Psoas muscle (tissue), 8 donors: Measurements from ENCODE around the gene TYMP. TPM values are rescaled to one million over a fixed set of nuclear protein-coding genes. Genes with fewer than 3 reads are reported as not detected.

Source experiments
- ATAC-seq, 4 donors: fragments of 200-7000 bp; cut with Tn5 transposase; one replicate each; pipeline ENCODE4 v1.9.1; 2020; ENCODE audit warnings: moderate library complexity in 3 of 4, mild to moderate bottlenecking in 2 of 4
- DNase-seq, 2 donors: peaks; one replicate each; pipeline ENCODE4 v3.0.0-alpha.2; 2020
- H3K27ac ChIP-seq: fragments of 200-600 bp; one replicate; pipeline ENCODE4 v1.8.0; 2022
- H3K27me3 ChIP-seq, 3 donors: fragments of 200-600 bp in 1 of 3; one replicate each; pipeline versions ENCODE4 v1.6.1 to v1.8.0; 2013 to 2022; ENCODE audit warnings: low read length in 2 of 3, mild to moderate bottlenecking in 2 of 3, moderate library complexity in 1 of 3; ENCODE audit not compliant: insufficient read depth in 3 of 3
- H3K36me3 ChIP-seq, 2 donors: fragments of 200-600 bp in 1 of 2; one replicate each; pipeline versions ENCODE4 v1.6.1 to v1.8.0; 2013 to 2022; ENCODE audit warnings: low read depth in 1 of 2, mild to moderate bottlenecking in 1 of 2, moderate library complexity in 1 of 2; ENCODE audit not compliant: insufficient read depth in 1 of 2
- H3K4me1 ChIP-seq: fragments of 200-600 bp; one replicate; pipeline ENCODE4 v1.8.0; 2022
- H3K4me3 ChIP-seq: fragments of 200-600 bp; one replicate; pipeline ENCODE4 v1.8.0; 2022; ENCODE audit warnings: mild to moderate bottlenecking
- H3K9me3 ChIP-seq: fragments of 200-600 bp; one replicate; pipeline ENCODE4 v1.8.0; 2022
- WGBS, 3 donors: extraction: QIAGEN DNeasy Blood & Tissue Kit; methylation state at CpG; one replicate each; pipeline versions ENCODE4 v1.1.6 to v1.1.7; 2013; 5-methylcytosine and 5-hydroxymethylcytosine counted together
- intact Hi-C, 2 donors: fragments of 100-400 bp; cut with DNase I; formaldehyde crosslinking; loops; one replicate each; pipeline versions ENCODE4 v1.11.0 to v1.14.2; 2022
- polyA plus RNA-seq, 3 donors: library from polyadenylated mRNA; stranded (reverse); fragments of 200-250 nt; gene quantifications; one replicate each; pipeline ENCODE4 v1.2.3, GENCODE V29; 2013
- total RNA-seq, 4 donors: library from RNA; stranded (reverse); fragmentation: NEBNext Ultra II Directional in 2 of 4; extraction: Animal tissue kit (Norgen Biotek cat#: 25700) in 2 of 4; gene quantifications; one replicate each; pipeline versions ENCODE4 v1.2.1 to v1.2.4, GENCODE V29; 2021 to 2023
- TF ChIP-seq, protein P1 (sequence below): fragments of 200-600 bp; IDR thresholded peaks from one replicate; pipeline ENCODE4 v1.8.0; 2022; ENCODE audit warnings: antibody characterized with exemption
- donor health status: healthy with polysubstance abuse.
- donor health status: DM: no; HTN: no; CAD: no; lungs with moderate emphysema.
- donor health status: Bipolar disorder and iron deficiency.
- donor health status: healthy.
- donor health status: DM: yes; HTN: yes; CAD: no.
- donor health status: DM: no; HTN: no; CAD: no.
- donor health status: DM: no; HTN: no; CAD: no.
- donor health status: DM: yes; HTN: yes; CAD: no.

The TYMP gene
- total and polyA plus RNA-seq, 7 donors, result 5.0 to 26.0 (median 12.0) TPM

DNA sequence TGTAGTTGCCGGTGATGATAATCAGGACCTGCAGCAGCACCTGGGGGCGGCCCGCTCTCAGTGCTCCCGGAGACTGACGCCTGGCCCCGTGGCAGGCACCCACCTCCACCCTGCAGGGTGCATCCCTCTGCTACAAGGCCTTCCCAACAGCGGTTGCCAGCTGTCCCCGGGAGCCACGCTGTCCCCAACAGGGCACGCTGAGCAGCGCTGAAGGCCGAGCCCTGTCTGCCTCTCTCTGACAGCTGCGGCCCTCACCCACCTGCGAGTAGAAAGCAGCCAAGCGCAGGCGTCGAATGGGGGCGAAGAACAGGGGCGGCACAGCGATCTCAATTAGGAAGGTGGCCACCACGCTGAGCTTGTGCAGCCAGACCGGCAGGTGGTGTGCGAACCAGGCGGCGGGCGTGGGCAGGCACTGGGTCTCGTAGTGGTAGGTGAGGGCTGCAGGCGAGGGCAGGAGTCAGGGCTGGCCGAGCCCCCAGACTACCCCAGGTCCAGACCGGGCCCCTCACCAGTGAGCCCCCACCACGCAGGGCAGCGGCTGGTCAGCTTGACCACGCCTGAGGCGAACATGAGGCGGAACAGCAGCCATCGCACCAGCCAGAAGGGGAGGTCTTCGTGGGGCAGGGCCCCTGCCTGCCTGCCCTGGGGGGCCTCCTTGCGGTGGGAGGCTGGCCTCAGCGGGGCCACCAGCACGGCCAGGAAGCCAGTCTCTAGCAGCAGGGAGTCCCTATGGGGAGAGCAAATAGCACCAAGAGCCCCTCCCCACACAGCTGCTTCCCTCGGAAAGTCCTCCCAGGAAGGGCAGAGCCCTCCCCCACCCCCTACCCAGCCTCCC, 23.8 kb downstream of the TYMP start:
- ATAC-seq (no peak), DNase-seq (no peak)
- WGBS, 3 donors, result 85 to 87% (median 86%) methylated on average over 37 to 41 of the region's 41 CpGs
- TF ChIP-seq, protein P1, sequence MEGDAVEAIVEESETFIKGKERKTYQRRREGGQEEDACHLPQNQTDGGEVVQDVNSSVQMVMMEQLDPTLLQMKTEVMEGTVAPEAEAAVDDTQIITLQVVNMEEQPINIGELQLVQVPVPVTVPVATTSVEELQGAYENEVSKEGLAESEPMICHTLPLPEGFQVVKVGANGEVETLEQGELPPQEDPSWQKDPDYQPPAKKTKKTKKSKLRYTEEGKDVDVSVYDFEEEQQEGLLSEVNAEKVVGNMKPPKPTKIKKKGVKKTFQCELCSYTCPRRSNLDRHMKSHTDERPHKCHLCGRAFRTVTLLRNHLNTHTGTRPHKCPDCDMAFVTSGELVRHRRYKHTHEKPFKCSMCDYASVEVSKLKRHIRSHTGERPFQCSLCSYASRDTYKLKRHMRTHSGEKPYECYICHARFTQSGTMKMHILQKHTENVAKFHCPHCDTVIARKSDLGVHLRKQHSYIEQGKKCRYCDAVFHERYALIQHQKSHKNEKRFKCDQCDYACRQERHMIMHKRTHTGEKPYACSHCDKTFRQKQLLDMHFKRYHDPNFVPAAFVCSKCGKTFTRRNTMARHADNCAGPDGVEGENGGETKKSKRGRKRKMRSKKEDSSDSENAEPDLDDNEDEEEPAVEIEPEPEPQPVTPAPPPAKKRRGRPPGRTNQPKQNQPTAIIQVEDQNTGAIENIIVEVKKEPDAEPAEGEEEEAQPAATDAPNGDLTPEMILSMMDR, result no peak
- intact Hi-C loops, result loop anchor here (5.0 to 10.0 kb wide), 2 partner anchors 71 to 251 kb away; partner anchors contain the start of genes CPT1B (in 2 of the 2) and HDAC10 (in 1 of the 2)
- peaks cover 0 to 39% of the 10 kb centered on the region in 2 donors for H3K36me3 ChIP-seq
- peak overlapping the region; percentile 89 for H3K4me3 ChIP-seq
- H3K4me1 ChIP-seq, result peaks cover 17% of the 10 kb centered on the region
- H3K9me3 ChIP-seq, result no peaks in the 10 kb centered on the region
- H3K27me3 ChIP-seq, result no peaks in the 10 kb centered on the region
- H3K27ac ChIP-seq, result no peak overlapping the region

DNA sequence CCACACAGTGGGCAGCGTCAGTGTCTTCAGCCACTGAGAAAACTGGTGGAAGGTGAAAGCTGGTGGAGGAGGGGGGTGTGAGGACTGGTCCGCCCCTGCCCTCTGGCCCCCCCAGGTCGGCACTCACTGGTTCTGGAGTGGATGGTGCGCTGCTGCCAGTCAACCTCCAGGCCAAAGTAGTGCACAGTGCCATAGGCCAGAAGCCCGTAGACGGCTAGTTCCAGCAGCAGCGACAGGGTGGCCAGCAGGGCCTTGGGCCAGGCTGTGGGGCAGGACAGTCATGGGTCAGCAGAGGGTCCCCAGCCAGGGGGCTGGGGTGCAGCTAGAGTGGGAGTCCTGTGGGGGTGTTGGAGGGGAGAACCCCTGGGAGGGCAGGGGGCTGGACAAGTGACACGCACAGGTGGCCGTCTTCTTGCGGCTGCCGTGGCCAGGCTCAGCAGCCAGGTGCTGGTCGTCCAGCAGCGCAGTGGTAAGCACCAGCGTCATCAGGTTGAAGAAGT, 24.5 kb downstream of the TYMP start:
- no peaks in the 10 kb centered on the region for H3K27me3 ChIP-seq
- no peak for ATAC-seq
- H3K36me3 ChIP-seq, result peaks cover 0 to 32% of the 10 kb centered on the region in 2 donors
- intact Hi-C loops, result loop anchor here (5.0 to 10.0 kb wide), 2 partner anchors 72 to 251 kb away; partner anchors contain the start of genes CPT1B (in 2 of the 2) and HDAC10 (in 1 of the 2)
- no peaks in the 10 kb centered on the region for H3K9me3 ChIP-seq
- H3K4me1 ChIP-seq, result peaks cover 17% of the 10 kb centered on the region
- no peak overlapping the region for H3K4me3 ChIP-seq
- DNase-seq, result no peak
- H3K27ac ChIP-seq, result no peak overlapping the region
- TF ChIP-seq, protein P1, result no peak
- 87 to 93% (median 88%) methylated on average over 14 of the region's 14 CpGs for WGBS, 3 donors

DNA sequence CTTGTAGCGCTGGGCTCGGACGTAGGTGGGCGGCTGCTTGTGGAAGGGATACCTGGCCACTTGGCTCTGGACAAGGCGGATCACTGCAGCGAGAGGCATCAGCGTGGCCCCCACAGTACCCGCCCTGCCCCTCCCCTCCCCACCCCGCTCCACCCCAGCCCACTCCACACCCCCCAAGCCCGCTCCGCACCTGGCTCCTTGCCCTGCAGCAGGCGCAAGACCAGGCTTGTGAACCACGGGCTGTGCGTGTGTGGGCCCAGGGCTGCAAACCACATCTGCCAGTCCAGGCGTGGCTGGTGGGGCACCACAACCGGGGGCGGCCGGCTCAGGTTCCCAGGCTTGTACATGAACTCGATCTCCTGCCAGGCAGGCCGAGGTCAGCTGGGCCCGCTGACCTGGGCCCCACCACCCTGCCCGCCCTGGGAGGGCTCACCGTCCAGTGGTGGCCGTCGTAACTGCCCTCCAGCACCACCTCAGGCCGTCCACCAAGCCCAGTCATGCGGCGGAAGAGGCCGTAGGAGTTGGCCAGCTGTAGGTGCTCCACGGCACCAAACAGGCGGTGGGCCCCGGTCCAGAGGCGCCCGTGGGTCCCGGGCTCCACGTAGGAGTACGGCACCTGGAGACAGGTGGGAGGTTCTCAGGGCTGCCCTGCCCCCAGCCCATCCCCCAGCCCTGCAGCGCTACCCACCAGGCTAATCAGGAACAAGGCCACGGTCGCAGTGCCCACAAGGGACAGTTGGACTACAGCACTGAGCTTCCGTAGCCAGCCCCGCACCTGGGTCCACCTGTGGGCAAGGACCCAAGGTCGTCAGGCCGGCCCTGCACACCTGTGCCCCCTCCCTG, 25.2 kb downstream of the TYMP start:
- Histone ChIP-seq H3K4me1 (peaks cover 17% of the 10 kb centered on the region), H3K36me3 (peaks cover 0 to 31% of the 10 kb centered on the region in 2 donors), H3K9me3 (no peaks in the 10 kb centered on the region), H3K27ac (no peak overlapping the region), H3K27me3 (no peaks in the 10 kb centered on the region), H3K4me3 (no peak overlapping the region)
- ATAC-seq (no peak), DNase-seq (no peak)
- intact Hi-C loops, result loop anchor here (5.0 to 10.0 kb wide), 2 partner anchors 73 to 250 kb away; partner anchors contain the start of genes CPT1B (in 2 of the 2) and HDAC10 (in 1 of the 2)
- TF ChIP-seq, protein P1, result no peak
- 91 to 94% (median 94%) methylated on average over 29 to 44 of the region's 44 CpGs for WGBS, 3 donors

DNA sequence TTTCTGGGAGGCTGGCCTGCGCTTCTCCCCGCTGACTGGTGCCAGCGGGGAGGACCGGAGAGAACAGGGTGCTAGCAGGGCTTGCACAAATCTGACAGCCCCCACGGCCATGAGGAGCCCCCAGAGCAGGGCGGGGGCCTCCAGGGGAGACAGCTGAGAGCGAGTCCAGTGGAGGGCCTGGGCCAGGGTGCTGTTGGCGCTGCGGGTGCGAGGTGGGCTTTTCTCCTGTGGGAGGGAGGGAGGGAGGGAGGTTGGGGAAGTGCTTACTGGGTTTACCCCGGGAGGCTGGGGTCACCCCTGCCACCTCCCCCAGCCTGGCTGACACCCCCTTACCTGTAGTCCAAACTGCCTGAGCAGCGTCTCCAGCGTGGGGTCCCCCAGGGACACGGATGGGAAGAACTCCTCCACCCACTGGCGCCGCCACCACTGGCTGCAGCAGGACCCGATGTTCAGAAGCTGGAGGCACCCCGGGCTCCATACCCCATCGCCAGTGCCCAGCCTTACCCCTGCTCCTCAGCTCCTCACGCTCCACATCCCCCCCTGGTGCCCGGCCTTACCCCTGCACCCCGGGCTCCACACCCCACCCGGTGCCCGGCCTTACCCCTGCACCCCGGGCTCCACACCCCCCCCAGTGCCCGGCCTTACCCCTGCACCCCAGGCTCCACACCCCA, 26.2 kb downstream of the TYMP start:
- H3K36me3 ChIP-seq, result peaks cover 0 to 31% of the 10 kb centered on the region in 2 donors
- peaks cover 8% of the 10 kb centered on the region for H3K4me1 ChIP-seq
- H3K4me3 ChIP-seq, result no peak overlapping the region
- ATAC-seq (no peak), DNase-seq (no peak)
- intact Hi-C loops, result loop anchor here in 1 of 2 donors (10.0 kb wide), 1 partner anchor 249 kb away; the partner anchor contains the start of gene HDAC10
- H3K27ac ChIP-seq, result no peak overlapping the region
- TF ChIP-seq, protein P1, result no peak
- 87 to 91% (median 87%) methylated on average over 20 to 25 of the region's 26 CpGs for WGBS, 3 donors
- H3K27me3 ChIP-seq, result no peaks in the 10 kb centered on the region
- no peaks in the 10 kb centered on the region for H3K9me3 ChIP-seq
